Measurements from ENCODE around the gene ZNF217.
"Not testable (repeated sequence)": the region's sequence is repeated elsewhere in the genome, so short reads cannot be mapped to it uniquely, and the experiment has no call there.

Gene ZNF217

GRCh38 chr20:53574819-53575218 lies 18.8 kb downstream of the ZNF217 start:
- Mint-ChIP-seq H3K27ac (peak overlapping the region; percentile 93), H3K4me3 (no peak overlapping the region), H3K9me3 (no peaks in the 10 kb centered on the region), H3K27me3 (no peaks in the 10 kb centered on the region), H3K36me3 (ENCODE audit: low read depth) (peaks cover 91% of the 10 kb centered on the region), H3K4me1 (ENCODE audit: low read depth) (peaks cover 92% of the 10 kb centered on the region)

GRCh38 chr20:53574259-53574789 lies 19.3 kb downstream of the ZNF217 start:
- Mint-ChIP-seq H3K4me1 (ENCODE audit: low read depth) (peaks cover 87% of the 10 kb centered on the region), H3K36me3 (ENCODE audit: low read depth) (peaks cover 89% of the 10 kb centered on the region), H3K27me3 (no peaks in the 10 kb centered on the region), H3K4me3 (no peak overlapping the region), H3K27ac (peak overlapping the region; percentile 93), H3K9me3 (no peaks in the 10 kb centered on the region)

GRCh38 chr20:53571555-53572286 lies 21.9 kb downstream of the ZNF217 start:
- no peaks in the 10 kb centered on the region for H3K9me3 Mint-ChIP-seq
- H3K27me3 Mint-ChIP-seq: no peaks in the 10 kb centered on the region
- no peak overlapping the region for H3K4me3 Mint-ChIP-seq
- peak overlapping the region; percentile 70 for H3K27ac Mint-ChIP-seq
- H3K36me3 Mint-ChIP-seq (ENCODE audit: low read depth): peaks cover 86% of the 10 kb centered on the region
- peaks cover 64% of the 10 kb centered on the region for H3K4me1 Mint-ChIP-seq (ENCODE audit: low read depth)

DNA sequence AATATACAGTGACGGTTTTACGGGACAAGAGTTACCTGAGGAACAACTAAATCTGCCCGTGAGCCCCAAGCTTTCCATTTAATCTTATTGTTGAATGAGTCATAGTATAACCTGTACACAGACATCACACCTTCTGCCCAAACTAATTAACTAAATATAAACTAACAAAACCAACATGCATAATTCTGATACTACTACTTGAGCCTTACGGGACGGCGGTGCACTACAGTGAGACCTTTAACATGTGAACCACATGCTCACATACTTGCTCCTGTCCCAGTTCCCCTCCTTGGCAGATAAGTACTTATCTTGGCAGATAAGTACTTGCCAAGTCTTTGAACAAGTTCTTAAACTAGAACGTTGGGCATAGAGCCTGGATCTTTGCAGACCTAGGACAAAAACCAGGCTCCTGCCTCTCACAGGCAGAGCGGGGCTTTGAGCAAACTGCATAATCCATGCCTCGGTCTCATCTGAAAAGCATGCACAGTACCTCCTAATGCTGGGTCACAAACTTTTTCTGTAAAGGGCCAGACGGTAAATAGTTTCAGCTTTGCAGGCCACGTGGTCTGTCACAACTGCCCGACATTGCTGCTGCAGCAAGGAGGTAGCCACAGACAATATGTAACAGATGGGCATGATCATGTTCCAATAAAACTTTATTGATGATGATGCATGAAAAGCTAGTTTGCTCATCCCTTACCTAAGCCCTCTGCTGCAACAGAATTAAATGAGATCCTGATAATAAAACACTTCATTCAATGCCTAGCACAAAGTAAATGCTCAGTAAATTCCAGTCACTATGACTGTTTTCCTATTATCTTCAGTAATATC lies 23.0 kb downstream of the ZNF217 start:
- Mint-ChIP-seq H3K4me3 (no peak overlapping the region), H3K36me3 (ENCODE audit: low read depth) (peaks cover 82% of the 10 kb centered on the region), H3K27ac (peak overlapping the region; percentile 5), H3K27me3 (no peaks in the 10 kb centered on the region), H3K4me1 (ENCODE audit: low read depth) (peaks cover 53% of the 10 kb centered on the region), H3K9me3 (no peaks in the 10 kb centered on the region)

- H3K4me3 Mint-ChIP-seq: no peak overlapping the region
- no peaks in the 10 kb centered on the region for H3K27me3 Mint-ChIP-seq
- peaks cover 44% of the 10 kb centered on the region for H3K4me1 Mint-ChIP-seq (ENCODE audit: low read depth)
- H3K36me3 Mint-ChIP-seq (ENCODE audit: low read depth): peaks cover 77% of the 10 kb centered on the region
- no peaks in the 10 kb centered on the region for H3K9me3 Mint-ChIP-seq
- peak overlapping the region; percentile 80 for H3K27ac Mint-ChIP-seq
Observed at GRCh38 chr20:53569606-53570307, 23.9 kb downstream of the ZNF217 start.

- H3K36me3 Mint-ChIP-seq (ENCODE audit: low read depth): peaks cover 70% of the 10 kb centered on the region
- no peaks in the 10 kb centered on the region for H3K9me3 Mint-ChIP-seq
- H3K27me3 Mint-ChIP-seq: no peaks in the 10 kb centered on the region
- H3K4me3 Mint-ChIP-seq: no peak overlapping the region
- peaks cover 38% of the 10 kb centered on the region for H3K4me1 Mint-ChIP-seq (ENCODE audit: low read depth)
- no peak overlapping the region for H3K27ac Mint-ChIP-seq
Observed at GRCh38 chr20:53569005-53569404, 24.6 kb downstream of the ZNF217 start.

DNA sequence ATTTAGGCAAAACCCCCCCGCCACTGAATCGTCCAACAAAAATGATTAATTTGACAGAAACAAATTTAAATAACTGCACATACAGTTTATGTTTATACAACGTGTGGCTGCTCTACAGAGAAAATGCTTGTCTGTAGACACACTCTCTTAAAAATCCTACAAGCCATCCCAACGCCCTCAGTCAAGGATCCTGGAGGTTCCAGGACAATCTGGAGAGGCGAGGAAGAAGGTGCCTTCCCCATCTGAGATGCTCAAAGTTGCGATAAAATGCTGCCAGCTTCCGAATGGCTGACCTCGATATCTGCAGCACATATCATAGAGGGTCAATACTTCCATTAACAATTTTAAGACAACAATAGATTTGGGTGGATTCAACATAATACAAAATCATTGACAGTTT lies 25.3 kb downstream of the ZNF217 start:
- H3K4me3 Mint-ChIP-seq: no peak overlapping the region
- no peak overlapping the region for H3K27ac Mint-ChIP-seq
- no peaks in the 10 kb centered on the region for H3K27me3 Mint-ChIP-seq
- peaks cover 36% of the 10 kb centered on the region for H3K4me1 Mint-ChIP-seq (ENCODE audit: low read depth)
- no peaks in the 10 kb centered on the region for H3K9me3 Mint-ChIP-seq
- peaks cover 69% of the 10 kb centered on the region for H3K36me3 Mint-ChIP-seq (ENCODE audit: low read depth)

DNA sequence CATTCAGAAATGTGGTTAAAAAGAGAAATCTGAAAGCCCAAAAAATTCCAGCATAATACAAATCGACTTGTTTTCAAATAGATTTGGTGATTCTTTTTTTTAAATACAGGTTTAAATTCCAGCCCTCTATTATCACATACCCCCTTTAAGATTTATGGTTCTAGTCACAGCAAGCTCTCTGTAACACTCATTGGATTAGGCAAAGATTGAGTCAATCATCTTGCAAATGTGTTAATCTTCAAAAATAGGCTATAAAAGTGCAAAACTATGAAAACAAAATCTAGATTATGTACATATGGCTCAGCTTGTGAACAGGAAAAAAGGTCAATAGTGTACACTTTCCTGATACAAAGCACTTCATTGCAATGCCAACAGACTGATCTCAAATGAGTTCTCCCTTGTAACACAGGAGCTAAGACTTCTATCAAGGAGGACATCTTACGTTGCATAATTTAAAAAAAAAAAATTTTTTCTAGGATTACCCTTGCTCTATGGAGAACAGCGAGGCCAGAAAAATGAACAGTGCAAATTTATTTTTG lies 26.2 kb downstream of the ZNF217 start:
- Mint-ChIP-seq H3K27ac (peak overlapping the region; percentile 62), H3K9me3 (no peaks in the 10 kb centered on the region), H3K4me1 (ENCODE audit: low read depth) (peaks cover 29% of the 10 kb centered on the region), H3K4me3 (no peak overlapping the region), H3K27me3 (no peaks in the 10 kb centered on the region), H3K36me3 (ENCODE audit: low read depth) (peaks cover 63% of the 10 kb centered on the region)

- H3K36me3 Mint-ChIP-seq (ENCODE audit: low read depth): peaks cover 55% of the 10 kb centered on the region
- H3K9me3 Mint-ChIP-seq, H3K27ac Mint-ChIP-seq, H3K4me3 Mint-ChIP-seq, H3K27me3 Mint-ChIP-seq: not testable (repeated sequence)
- peaks cover 21% of the 10 kb centered on the region for H3K4me1 Mint-ChIP-seq (ENCODE audit: low read depth)
Observed at GRCh38 chr20:53566623-53567022, 27.0 kb downstream of the ZNF217 start.

- H3K9me3 Mint-ChIP-seq: no peaks in the 10 kb centered on the region
- H3K4me3 Mint-ChIP-seq: no peak overlapping the region
- H3K27me3 Mint-ChIP-seq: no peaks in the 10 kb centered on the region
- peaks cover 49% of the 10 kb centered on the region for H3K36me3 Mint-ChIP-seq (ENCODE audit: low read depth)
- H3K4me1 Mint-ChIP-seq (ENCODE audit: low read depth): peaks cover 8% of the 10 kb centered on the region
- H3K27ac Mint-ChIP-seq: no peak overlapping the region
Observed at GRCh38 chr20:53565254-53565653, 28.4 kb downstream of the ZNF217 start.

- not testable (repeated sequence) for H3K9me3 Mint-ChIP-seq; H3K4me3 Mint-ChIP-seq; H3K4me1 Mint-ChIP-seq (ENCODE audit: low read depth); H3K27ac Mint-ChIP-seq; H3K27me3 Mint-ChIP-seq
- H3K36me3 Mint-ChIP-seq (ENCODE audit: low read depth): peaks cover 39% of the 10 kb centered on the region
Observed at GRCh38 chr20:53562104-53562764, 31.4 kb downstream of the ZNF217 start.

- H3K4me3 Mint-ChIP-seq: no peak overlapping the region
- no peaks in the 10 kb centered on the region for H3K9me3 Mint-ChIP-seq
- H3K4me1 Mint-ChIP-seq (ENCODE audit: low read depth): peaks cover 3% of the 10 kb centered on the region
- no peak overlapping the region for H3K27ac Mint-ChIP-seq
- peaks cover 36% of the 10 kb centered on the region for H3K36me3 Mint-ChIP-seq (ENCODE audit: low read depth)
- no peaks in the 10 kb centered on the region for H3K27me3 Mint-ChIP-seq
Observed at GRCh38 chr20:53561505-53561904, 32.1 kb downstream of the ZNF217 start.

- Mint-ChIP-seq H3K27me3 (no peaks in the 10 kb centered on the region), H3K27ac (no peak overlapping the region), H3K9me3 (no peaks in the 10 kb centered on the region), H3K4me3 (no peak overlapping the region), H3K4me1 (ENCODE audit: low read depth) (peaks cover 3% of the 10 kb centered on the region), H3K36me3 (ENCODE audit: low read depth) (peaks cover 27% of the 10 kb centered on the region)
Observed at GRCh38 chr20:53559816-53560215, 33.8 kb downstream of the ZNF217 start.

- H3K9me3 Mint-ChIP-seq: no peaks in the 10 kb centered on the region
- peaks cover 23% of the 10 kb centered on the region for H3K36me3 Mint-ChIP-seq (ENCODE audit: low read depth)
- H3K27ac Mint-ChIP-seq: no peak overlapping the region
- H3K4me3 Mint-ChIP-seq: no peak overlapping the region
- no peaks in the 10 kb centered on the region for H3K27me3 Mint-ChIP-seq
- H3K4me1 Mint-ChIP-seq (ENCODE audit: low read depth): no peaks in the 10 kb centered on the region
Observed at GRCh38 chr20:53557130-53557529, 36.5 kb downstream of the ZNF217 start.

Data from stimulated activated naive CD8-positive, alpha-beta T cell treated with anti-CD3 and anti-CD28 coated beads, Interleukin-15, Interleukin-2, amounts not matched to agents 100 ng/mL and 50 ng/mL, for 24 hours (primary cell).